ENCODE data around the gene SHF. TPM values are rescaled to one million over a fixed set of nuclear protein-coding genes. Genes with fewer than 3 reads are reported as not detected.

SHF gene
- total RNA-seq, 1 donor from 2014 or later = 6.4 TPM

- no peaks in the 10 kb centered on the region for H3K27me3 ChIP-seq (ENCODE audit: low read depth)
- no peak for DNase-seq
- H3K36me3 ChIP-seq = no peaks in the 10 kb centered on the region
- TF ChIP-seq CTCF (IDR thresholded peaks at IDR 0.05) = no peak
- no peak overlapping the region for H3K27ac ChIP-seq
- ATAC-seq = no peak
- peaks cover 29% of the 10 kb centered on the region for H3K4me1 ChIP-seq
- no peak overlapping the region for H3K4me3 ChIP-seq
- intact Hi-C loops (cut with DNase I) = no loop called here
- H3K9me3 ChIP-seq = no peaks in the 10 kb centered on the region
Observed at GRCh38 chr15:45184562-45185041, 3.2 kb downstream of the SHF start.

- H3K27ac ChIP-seq = no peak overlapping the region
- H3K27me3 ChIP-seq (ENCODE audit: low read depth) = no peaks in the 10 kb centered on the region
- H3K4me1 ChIP-seq = peaks cover 30% of the 10 kb centered on the region
- no peak overlapping the region for H3K4me3 ChIP-seq
- H3K36me3 ChIP-seq = no peaks in the 10 kb centered on the region
- intact Hi-C loops (cut with DNase I) = no loop called here
- ATAC-seq (no peak), DNase-seq (no peak)
- no peaks in the 10 kb centered on the region for H3K9me3 ChIP-seq
- TF ChIP-seq CTCF (IDR thresholded peaks at IDR 0.05) = no peak
Observed at GRCh38 chr15:45183511-45183910, 4.3 kb downstream of the SHF start.

GRCh38 chr15:45182996-45183395 lies 4.8 kb downstream of the SHF start:
- H3K4me3 ChIP-seq = no peak overlapping the region
- TF ChIP-seq CTCF (IDR thresholded peaks at IDR 0.05) = no peak
- no peak for DNase-seq
- peaks cover 25% of the 10 kb centered on the region for H3K4me1 ChIP-seq
- no peaks in the 10 kb centered on the region for H3K9me3 ChIP-seq
- intact Hi-C loops (cut with DNase I) = no loop called here
- no peaks in the 10 kb centered on the region for H3K36me3 ChIP-seq
- no peak overlapping the region for H3K27ac ChIP-seq
- no peaks in the 10 kb centered on the region for H3K27me3 ChIP-seq (ENCODE audit: low read depth)
- no peak for ATAC-seq

- Histone ChIP-seq H3K4me1 (peaks cover 17% of the 10 kb centered on the region), H3K27ac (no peak overlapping the region), H3K27me3 (ENCODE audit: low read depth) (no peaks in the 10 kb centered on the region), H3K36me3 (no peaks in the 10 kb centered on the region), H3K4me3 (no peak overlapping the region), H3K9me3 (no peaks in the 10 kb centered on the region)
- TF ChIP-seq CTCF (IDR thresholded peaks at IDR 0.05) = no peak
- DNase-seq = no peak
- ATAC-seq = no peak
- intact Hi-C loops (cut with DNase I) = no loop called here
Observed at GRCh38 chr15:45181491-45182285, 6.1 kb downstream of the SHF start.

- DNase-seq = no peak
- Histone ChIP-seq H3K9me3 (no peaks in the 10 kb centered on the region), H3K27ac (no peak overlapping the region), H3K4me1 (peaks cover 15% of the 10 kb centered on the region), H3K4me3 (no peak overlapping the region), H3K36me3 (no peaks in the 10 kb centered on the region), H3K27me3 (ENCODE audit: low read depth) (no peaks in the 10 kb centered on the region)
- intact Hi-C loops (cut with DNase I) = no loop called here
- no peak for ATAC-seq
- no peak for TF ChIP-seq CTCF (IDR thresholded peaks at IDR 0.05)
Observed at GRCh38 chr15:45180648-45181436, 6.9 kb downstream of the SHF start.
